Measurements from ENCODE around the gene MAD1L1.

The MAD1L1 gene

DNA sequence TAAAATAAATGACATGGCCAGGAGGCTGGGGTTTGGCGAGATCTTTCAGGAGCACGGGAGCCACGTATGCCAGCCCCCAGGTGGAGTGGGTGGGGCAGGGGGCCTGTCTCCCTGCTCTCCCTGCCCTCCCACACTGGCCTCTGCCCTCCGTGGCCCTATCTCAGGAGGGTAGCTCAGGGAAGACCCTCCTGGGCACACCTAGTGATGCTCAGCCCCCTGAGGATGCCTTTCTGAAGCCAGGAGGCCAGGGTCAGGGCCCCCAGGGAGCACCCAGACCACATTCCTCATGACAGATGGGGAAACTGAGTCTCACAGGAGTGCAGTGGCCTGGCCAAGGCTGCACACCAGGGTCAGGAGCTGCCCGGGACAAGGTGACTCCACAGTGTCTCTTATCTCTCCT is 339.3 kb downstream of the MAD1L1 start:
- no peak for DNase-seq (ENCODE audit: low read depth)
- no peak overlapping the region for H3K4me3 ChIP-seq (ENCODE audit: low read depth, low read length)
- TF ChIP-seq, protein P1, sequence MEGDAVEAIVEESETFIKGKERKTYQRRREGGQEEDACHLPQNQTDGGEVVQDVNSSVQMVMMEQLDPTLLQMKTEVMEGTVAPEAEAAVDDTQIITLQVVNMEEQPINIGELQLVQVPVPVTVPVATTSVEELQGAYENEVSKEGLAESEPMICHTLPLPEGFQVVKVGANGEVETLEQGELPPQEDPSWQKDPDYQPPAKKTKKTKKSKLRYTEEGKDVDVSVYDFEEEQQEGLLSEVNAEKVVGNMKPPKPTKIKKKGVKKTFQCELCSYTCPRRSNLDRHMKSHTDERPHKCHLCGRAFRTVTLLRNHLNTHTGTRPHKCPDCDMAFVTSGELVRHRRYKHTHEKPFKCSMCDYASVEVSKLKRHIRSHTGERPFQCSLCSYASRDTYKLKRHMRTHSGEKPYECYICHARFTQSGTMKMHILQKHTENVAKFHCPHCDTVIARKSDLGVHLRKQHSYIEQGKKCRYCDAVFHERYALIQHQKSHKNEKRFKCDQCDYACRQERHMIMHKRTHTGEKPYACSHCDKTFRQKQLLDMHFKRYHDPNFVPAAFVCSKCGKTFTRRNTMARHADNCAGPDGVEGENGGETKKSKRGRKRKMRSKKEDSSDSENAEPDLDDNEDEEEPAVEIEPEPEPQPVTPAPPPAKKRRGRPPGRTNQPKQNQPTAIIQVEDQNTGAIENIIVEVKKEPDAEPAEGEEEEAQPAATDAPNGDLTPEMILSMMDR (IDR thresholded peaks at IDR 0.05; ENCODE audit: low read depth, low read length, missing control alignments): no peak
- in situ Hi-C loops (cut with HindIII; ENCODE audit: low sequenced_read_pairs): no loop called here

DNA sequence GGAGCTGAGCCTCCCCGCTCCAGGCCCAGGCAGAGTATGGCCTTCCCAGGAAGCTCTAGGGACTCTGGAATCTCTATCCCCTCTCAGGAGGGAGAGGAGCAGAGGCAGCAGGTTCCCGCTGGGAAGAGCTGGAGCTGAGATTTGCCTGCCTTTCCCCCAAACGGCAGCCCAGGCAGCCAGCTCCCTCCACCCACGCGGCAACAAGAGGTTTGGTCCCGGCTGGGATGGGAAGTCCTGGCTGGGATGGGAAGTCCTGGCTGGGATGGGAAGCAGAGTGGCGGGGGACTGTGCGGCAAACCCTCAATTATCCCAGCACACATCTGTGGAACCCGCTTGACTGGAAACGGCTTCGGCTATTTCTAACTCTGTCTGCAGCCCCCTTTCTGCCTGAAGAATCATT is 339.7 kb downstream of the MAD1L1 start:
- H3K4me3 ChIP-seq (ENCODE audit: low read depth, low read length): no peak overlapping the region
- in situ Hi-C loops (cut with HindIII; ENCODE audit: low sequenced_read_pairs): no loop called here
- no peak for DNase-seq (ENCODE audit: low read depth)
- TF ChIP-seq, protein P1 (IDR thresholded peaks at IDR 0.05; ENCODE audit: low read depth, low read length, missing control alignments): no peak

DNA sequence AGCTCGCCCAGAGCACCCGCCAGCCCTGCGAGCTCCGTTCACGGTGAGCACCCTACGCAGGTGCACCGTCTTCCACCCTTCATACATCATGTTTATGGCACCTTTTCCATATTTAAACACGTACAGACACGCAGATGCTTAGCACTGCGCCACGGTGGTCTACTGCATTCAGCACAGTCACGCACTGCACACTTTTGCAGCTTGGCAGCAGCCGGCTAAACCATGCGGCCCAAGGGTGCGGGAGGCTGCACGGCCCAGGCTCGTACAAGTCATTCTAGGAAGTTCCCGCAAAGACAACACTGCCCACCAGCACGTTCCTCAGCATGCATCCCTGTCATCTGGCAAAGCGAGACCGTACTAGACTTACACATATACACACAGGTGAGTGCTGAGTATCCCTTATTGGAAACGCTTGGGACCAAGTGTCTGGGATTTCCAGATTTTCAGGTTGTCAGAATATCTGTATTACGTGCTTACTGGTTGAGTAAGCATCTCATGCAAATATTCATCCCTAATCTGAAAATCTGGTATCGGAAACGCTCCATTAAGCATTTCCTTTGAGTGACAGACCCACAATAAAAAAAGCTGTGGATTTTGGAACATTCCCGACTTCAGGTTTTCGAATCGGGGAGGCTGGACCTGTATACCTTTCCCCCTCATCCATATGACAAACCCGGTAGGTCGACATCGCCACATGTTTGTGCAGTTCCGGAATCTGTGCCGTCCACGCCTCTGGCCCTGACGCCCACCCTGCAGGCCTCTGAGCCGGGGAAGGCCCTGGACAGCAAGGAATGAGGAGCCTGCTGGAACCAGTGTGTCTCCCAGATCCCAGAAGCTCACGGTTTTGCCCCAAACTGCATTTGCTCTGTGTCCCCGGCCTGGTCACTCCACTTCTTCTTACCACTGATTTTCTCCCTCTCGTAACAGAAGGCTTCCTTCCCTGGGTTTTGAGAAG is 340.5 kb downstream of the MAD1L1 start:
- H3K4me3 ChIP-seq (ENCODE audit: low read depth, low read length): no peak overlapping the region
- DNase-seq (ENCODE audit: low read depth): no peak
- TF ChIP-seq, protein P1 (IDR thresholded peaks at IDR 0.05; ENCODE audit: low read depth, low read length, missing control alignments): no peak
- in situ Hi-C loops (cut with HindIII; ENCODE audit: low sequenced_read_pairs): no loop called here

GRCh38 chr7:1890289-1891235 is 342.2 kb downstream of the MAD1L1 start:
- in situ Hi-C loops (cut with HindIII; ENCODE audit: low sequenced_read_pairs): no loop called here
- DNase-seq (ENCODE audit: low read depth): no peak
- no peak overlapping the region for H3K4me3 ChIP-seq (ENCODE audit: low read depth, low read length)
- TF ChIP-seq, protein P1 (IDR thresholded peaks at IDR 0.05; ENCODE audit: low read depth, low read length, missing control alignments): no peak

GRCh38 chr7:1889556-1890181 is 343.1 kb downstream of the MAD1L1 start:
- in situ Hi-C loops (cut with HindIII; ENCODE audit: low sequenced_read_pairs): no loop called here
- H3K4me3 ChIP-seq (ENCODE audit: low read depth, low read length): no peak overlapping the region
- TF ChIP-seq, protein P1 (IDR thresholded peaks at IDR 0.05; ENCODE audit: low read depth, low read length, missing control alignments): no peak
- DNase-seq (ENCODE audit: low read depth): peak; percentile 57

DNA sequence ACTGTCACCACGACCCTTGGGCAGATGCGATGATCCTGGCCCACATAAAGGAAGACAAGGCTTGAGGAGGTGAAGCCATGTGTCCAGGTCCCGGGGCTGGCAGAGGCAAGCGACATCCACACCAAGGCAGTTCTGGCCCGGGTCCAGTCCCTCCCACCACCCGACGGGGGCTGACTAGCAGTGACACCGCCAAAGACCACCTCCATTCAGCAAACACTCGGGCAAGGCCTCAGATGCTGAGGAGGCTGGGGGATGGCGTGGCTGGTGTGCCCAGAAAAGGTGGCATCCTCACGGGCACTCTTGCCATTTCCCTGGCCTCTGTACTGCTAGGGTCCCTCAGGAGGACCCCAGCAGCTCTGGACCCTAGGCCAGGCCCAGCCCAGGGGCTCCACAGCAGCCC is 343.7 kb downstream of the MAD1L1 start:
- in situ Hi-C loops (cut with HindIII; ENCODE audit: low sequenced_read_pairs): no loop called here
- TF ChIP-seq, protein P1 (IDR thresholded peaks at IDR 0.05; ENCODE audit: low read depth, low read length, missing control alignments): no peak

More for the DNA sequence above, 343.7 kb downstream of the MAD1L1 start:
- H3K4me3 ChIP-seq (ENCODE audit: low read depth, low read length): no peak overlapping the region
- no peak for DNase-seq (ENCODE audit: low read depth)

All from astrocyte of the cerebellum (primary cell).